SJCRH30 (cell line): ENCODE measurements around the gene BRMS1L. TPM values are rescaled to one million over a fixed set of nuclear protein-coding genes. Genes with fewer than 3 reads are reported as not detected.
"Not testable (repeated sequence)": the region's sequence is repeated elsewhere in the genome, so short reads cannot be mapped to it uniquely, and the experiment has no call there.

Experiments used
- DNase-seq, 2 experiments: peaks; one replicate each; pipeline ENCODE4 v3.0.0-alpha.2; 2015 to 2020
- H3K27ac ChIP-seq: fragments of 250-450 bp; sonication (Bioruptor Pico); 2 replicates; pipeline ENCODE4 v1.5.1; 2020; ENCODE audit warnings: mild to moderate bottlenecking, moderate library complexity
- H3K27me3 ChIP-seq: fragments of 250-450 bp; sonication (Bioruptor Pico); 2 replicates; pipeline ENCODE4 v1.5.1; 2020; ENCODE audit warnings: mild to moderate bottlenecking, moderate library complexity
- H3K36me3 ChIP-seq: fragments of 250-450 bp; sonication (Bioruptor Pico); 2 replicates; pipeline ENCODE4 v1.5.1; 2020; ENCODE audit warnings: mild to moderate bottlenecking, moderate library complexity
- H3K4me1 ChIP-seq: fragments of 250-450 bp; sonication (Bioruptor Pico); 2 replicates; pipeline ENCODE4 v1.5.1; 2020; ENCODE audit warnings: mild to moderate bottlenecking, moderate library complexity
- H3K4me3 ChIP-seq: fragments of 250-450 bp; sonication (Bioruptor Pico); 2 replicates; pipeline ENCODE4 v1.5.1; 2020; ENCODE audit warnings: mild to moderate bottlenecking, moderate library complexity
- H3K9me3 ChIP-seq: fragments of 250-450 bp; sonication (Bioruptor Pico); replicated peaks from 2 replicates; pipeline ENCODE4 v1.5.1; 2020; ENCODE audit warnings: mild to moderate bottlenecking, moderate library complexity
- total RNA-seq: library from RNA; depleted of rRNA; stranded (reverse); fragments of >200 nt; shearing (Covaris generic); gene quantifications from 2 replicates; pipeline ENCODE4 v1.2.3, GENCODE V29; 2014; rRNA removed

The BRMS1L gene, protein sequence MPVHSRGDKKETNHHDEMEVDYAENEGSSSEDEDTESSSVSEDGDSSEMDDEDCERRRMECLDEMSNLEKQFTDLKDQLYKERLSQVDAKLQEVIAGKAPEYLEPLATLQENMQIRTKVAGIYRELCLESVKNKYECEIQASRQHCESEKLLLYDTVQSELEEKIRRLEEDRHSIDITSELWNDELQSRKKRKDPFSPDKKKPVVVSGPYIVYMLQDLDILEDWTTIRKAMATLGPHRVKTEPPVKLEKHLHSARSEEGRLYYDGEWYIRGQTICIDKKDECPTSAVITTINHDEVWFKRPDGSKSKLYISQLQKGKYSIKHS
- total RNA-seq = 19.7 and 19.9 TPM in 2 replicates

DNA sequence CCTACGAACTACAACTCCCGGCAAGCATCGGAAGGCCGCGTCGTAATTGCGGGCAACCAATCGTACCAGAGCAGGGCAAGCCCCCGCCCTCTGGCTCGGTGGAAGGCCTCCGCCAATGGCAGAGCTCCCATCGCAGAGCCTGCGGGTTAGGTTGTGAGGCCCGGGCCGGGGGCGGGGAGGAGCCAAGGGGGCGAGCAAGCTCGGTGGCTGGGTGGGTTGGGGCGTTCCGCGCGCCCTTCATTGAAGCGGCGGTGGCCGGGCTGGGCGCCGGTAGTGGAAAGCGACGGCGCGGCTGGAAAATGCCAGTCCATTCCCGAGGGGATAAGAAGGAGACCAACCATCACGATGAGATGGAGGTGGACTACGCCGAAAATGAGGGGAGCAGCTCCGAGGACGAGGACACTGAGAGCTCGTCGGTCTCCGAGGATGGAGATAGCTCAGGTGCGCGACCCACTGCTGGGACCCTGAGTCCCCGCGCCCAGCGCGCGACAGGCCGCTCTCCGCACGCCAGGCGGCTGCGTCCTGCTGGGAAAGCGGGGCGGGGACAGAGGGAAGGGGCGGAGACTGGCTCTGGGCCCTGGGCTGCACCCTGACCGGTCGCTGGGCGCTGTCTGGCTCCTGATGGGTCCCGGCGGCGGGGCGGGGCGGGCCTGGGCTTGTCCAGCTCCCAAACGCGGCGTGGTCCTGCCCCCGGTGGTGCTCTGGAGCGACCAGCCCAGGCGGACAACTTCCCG is at the start of gene BRMS1L:
Gene BRMS1L, plus strand, starts transcription at position 121 of the 734 bp plus-strand sequence. Its CDS starts 179 bp downstream, at position 300.
- peak; percentile 99 for DNase-seq
- Histone ChIP-seq H3K36me3 (peaks cover 1% of the 10 kb centered on the region; the same call in 1 of the 2 replicates), H3K27me3 (no peaks in the 10 kb centered on the region), H3K9me3 (no peaks in the 10 kb centered on the region), H3K27ac (peak within 1 kb of the TSS; percentile 84), H3K4me3 (peak within 1 kb of the TSS; percentile 73), H3K4me1 (no peaks in the 10 kb centered on the region)

DNA sequence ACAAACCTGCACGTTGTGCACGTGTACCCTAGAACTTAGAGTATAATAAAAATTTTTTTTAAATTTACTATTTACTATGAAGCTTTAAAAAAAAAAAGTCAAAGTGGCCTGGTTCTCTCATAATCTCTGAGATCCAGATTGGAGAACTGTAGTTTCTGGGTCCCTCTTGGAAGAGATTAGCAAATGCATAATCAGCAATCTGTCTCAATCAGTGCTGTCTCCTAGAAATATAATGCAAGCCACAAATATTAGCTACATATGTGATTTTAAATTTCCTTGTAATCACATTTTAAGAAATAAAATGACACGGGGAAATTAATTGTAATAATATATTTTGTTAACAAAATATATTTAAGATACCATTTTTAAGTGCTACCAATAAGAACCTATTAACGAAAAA is 49.3 kb upstream of the BRMS1L start:
- Histone ChIP-seq H3K27me3 (no peaks in the 10 kb centered on the region), H3K4me3 (no peak overlapping the region), H3K27ac (no peak overlapping the region), H3K4me1 (no peaks in the 10 kb centered on the region), H3K9me3 (no peaks in the 10 kb centered on the region; the same call in 1 of the 2 replicates), H3K36me3 (no peaks in the 10 kb centered on the region)
- no peak for DNase-seq

DNA sequence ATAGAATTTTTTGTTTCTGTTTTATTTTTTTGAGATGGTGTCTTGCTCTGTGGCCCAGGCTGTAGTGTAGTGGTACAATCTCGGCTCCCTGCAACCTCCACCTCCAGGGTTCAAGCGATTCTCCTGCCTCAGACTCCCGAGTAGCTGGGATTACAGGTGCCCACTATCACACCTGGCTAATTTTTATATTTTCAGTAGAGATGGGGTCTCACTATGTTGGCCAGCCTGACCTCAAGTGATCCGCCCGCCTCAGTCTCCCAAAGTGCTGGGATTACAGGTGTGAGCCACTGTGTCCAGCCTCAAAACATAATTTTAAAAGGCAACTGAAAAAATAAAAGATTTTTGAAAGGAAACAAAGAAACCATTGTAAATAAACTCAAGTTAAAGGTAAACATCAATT is 48.6 kb upstream of the BRMS1L start:
- H3K9me3 ChIP-seq, DNase-seq, H3K4me3 ChIP-seq, H3K27me3 ChIP-seq, H3K4me1 ChIP-seq, H3K27ac ChIP-seq, H3K36me3 ChIP-seq: not testable (repeated sequence)

DNA sequence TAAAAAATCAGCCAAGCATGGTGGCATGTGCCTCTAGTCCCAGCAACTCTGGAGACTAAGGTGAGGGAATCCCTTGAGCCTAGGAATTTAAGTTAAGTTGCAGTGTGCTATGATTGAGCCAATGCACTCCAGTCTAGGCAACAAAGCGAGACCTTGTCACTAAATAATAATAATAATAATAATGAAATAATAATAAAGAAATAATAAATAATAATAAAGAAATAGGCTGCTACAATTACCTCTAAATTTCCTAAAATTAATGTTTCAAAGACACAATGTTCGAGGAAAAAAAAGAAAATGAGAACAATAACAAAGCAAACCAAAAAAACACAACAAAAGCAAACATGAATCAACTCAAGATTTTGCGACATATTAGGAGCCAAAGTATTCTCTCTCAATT is 46.8 kb upstream of the BRMS1L start:
- Histone ChIP-seq H3K27ac (no peak overlapping the region), H3K9me3 (no peaks in the 10 kb centered on the region; the same call in 1 of the 2 replicates), H3K4me1 (no peaks in the 10 kb centered on the region), H3K36me3 (no peaks in the 10 kb centered on the region), H3K4me3 (no peak overlapping the region), H3K27me3 (no peaks in the 10 kb centered on the region)
- no peak for DNase-seq

DNA sequence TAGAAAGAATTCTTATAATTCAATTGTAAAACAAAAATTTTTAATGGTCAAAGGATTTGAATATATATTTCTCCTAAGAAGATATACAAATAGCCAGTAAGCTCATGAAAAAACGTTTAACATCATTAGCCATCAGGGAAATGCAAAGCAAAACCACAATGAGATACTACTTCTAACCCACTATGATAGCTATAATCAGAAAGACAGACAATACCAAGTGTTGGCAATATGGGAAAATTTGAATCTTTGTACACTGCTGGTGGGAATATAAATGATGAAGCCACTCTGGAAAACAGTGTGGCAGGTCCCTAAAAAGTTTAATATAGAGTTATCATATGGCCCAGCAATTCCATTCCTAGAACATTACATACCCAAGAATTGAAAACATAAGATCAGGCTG is 42.4 kb upstream of the BRMS1L start:
- Histone ChIP-seq H3K36me3 (no peaks in the 10 kb centered on the region), H3K4me1 (no peaks in the 10 kb centered on the region), H3K9me3 (no peaks in the 10 kb centered on the region; the same call in 1 of the 2 replicates), H3K27me3 (no peaks in the 10 kb centered on the region), H3K27ac (no peak overlapping the region), H3K4me3 (no peak overlapping the region)
- no peak for DNase-seq

DNA sequence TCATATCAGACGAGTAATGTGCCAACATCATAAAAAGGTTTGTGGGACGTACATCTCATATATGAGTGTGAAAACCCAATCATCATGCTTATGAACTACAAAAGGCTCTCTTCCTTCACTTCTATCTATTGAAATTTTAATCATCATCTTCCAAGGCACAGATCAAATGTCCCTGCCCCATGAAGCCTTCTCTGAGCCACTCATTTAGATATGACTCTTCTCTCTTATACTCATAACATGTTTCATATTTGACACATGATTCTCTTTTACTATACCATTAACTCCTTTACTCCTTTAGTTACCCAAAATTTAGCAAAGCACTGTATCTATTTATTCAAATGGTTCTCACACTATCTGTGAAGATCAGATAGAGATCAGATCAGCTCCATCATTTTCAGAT is 39.3 kb upstream of the BRMS1L start:
- Histone ChIP-seq H3K27ac (no peak overlapping the region), H3K9me3 (no peaks in the 10 kb centered on the region), H3K4me1 (no peaks in the 10 kb centered on the region), H3K27me3 (no peaks in the 10 kb centered on the region), H3K36me3 (no peaks in the 10 kb centered on the region), H3K4me3 (no peak overlapping the region)
- no peak for DNase-seq

DNA sequence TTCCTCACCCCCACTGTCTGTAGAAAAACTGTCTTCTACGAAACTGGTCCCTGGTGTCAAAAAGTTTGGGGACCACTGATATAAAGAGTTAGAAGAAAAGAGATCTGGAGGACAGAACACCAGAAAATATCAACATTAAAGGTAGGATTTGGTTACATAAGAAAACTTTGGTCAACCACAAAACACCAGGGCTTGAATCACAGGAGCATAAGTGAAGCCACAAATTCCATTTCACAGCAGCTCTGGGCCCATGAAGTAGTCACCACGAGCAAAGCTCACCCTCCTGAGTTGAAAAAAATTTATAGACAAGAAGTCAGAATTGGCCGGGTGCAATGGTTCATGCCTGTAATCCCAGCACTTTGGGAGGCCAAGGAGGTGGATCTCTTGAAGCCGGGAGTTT is 36.5 kb upstream of the BRMS1L start:
- H3K9me3 ChIP-seq = no peaks in the 10 kb centered on the region
- H3K4me1 ChIP-seq = no peaks in the 10 kb centered on the region
- no peaks in the 10 kb centered on the region for H3K27me3 ChIP-seq
- H3K27ac ChIP-seq = no peak overlapping the region
- H3K36me3 ChIP-seq = no peaks in the 10 kb centered on the region
- DNase-seq = no peak
- no peak overlapping the region for H3K4me3 ChIP-seq

DNA sequence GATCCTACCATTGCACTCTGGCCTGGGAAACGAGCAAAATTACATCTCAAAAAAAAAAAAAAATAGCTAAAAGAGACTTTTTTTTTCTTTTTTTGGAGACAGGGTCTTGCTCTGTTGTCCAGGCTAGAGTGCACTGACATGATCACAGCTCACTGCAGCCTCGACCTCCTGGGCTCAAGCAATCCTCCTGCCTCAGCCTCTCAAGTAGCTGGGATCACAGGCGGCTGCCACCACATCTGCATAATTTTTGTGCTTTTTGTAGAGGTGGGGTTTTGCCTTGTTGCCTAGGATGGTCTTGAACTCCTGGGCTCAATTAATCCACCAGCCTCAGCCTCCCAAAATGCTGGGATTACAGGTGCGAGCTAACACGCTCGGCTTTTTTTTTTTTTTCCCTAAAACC is 28.3 kb upstream of the BRMS1L start:
- Histone ChIP-seq H3K27me3 (no peaks in the 10 kb centered on the region), H3K36me3 (0 out of 2 replicates have a peak, but pooled peaks cover 2% of the 10 kb centered on the region), H3K9me3 (no peaks in the 10 kb centered on the region), H3K27ac (no peak overlapping the region), H3K4me1 (no peaks in the 10 kb centered on the region), H3K4me3 (no peak overlapping the region)
- no peak for DNase-seq

DNA sequence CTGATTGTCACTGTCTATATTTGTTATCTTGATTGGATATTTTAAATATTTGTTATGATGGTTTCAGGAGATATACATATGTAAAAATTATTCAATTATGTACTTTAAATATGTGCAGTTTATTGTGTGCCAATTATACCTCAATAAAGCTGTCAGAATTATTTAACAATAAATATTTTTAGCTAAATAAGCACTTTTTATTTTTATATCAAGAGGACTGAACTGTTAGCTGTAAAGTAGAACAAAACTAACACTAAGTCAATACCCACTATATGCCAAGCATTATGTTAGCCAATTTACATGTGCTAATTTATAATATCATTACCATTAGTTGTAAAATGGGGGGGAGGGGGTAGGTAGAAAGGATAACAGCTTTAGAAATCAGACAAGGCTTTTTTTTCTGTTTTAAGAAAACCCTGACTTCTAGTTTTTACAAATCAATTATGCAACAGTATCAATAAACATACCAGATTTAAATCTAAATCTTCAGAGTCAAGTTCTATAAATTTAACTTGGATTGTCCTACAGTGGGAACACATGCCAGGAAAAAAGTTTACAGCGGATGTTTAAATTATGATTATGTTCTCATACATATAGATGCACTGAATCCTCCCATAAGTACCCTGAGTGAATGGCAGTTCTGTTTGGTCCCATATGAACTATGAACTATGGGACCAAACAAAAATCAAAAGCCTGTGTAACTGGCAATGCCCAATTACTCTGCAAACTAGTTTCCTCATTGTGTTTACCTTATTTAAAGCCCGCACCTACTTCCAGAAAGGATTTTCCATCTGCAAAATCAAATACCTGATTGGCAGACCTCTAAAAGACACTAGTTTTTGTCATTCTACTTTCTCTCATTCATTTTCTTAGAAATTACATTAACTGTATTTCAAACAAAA is 19.9 kb upstream of the BRMS1L start:
- Histone ChIP-seq H3K4me3 (no peak overlapping the region), H3K9me3 (no peaks in the 10 kb centered on the region), H3K4me1 (peaks cover 6% of the 10 kb centered on the region; the same call in 1 of the 2 replicates), H3K27me3 (no peaks in the 10 kb centered on the region), H3K36me3 (0 out of 2 replicates have a peak, but pooled peaks cover 2% of the 10 kb centered on the region), H3K27ac (no peak overlapping the region)
- no peak for DNase-seq

DNA sequence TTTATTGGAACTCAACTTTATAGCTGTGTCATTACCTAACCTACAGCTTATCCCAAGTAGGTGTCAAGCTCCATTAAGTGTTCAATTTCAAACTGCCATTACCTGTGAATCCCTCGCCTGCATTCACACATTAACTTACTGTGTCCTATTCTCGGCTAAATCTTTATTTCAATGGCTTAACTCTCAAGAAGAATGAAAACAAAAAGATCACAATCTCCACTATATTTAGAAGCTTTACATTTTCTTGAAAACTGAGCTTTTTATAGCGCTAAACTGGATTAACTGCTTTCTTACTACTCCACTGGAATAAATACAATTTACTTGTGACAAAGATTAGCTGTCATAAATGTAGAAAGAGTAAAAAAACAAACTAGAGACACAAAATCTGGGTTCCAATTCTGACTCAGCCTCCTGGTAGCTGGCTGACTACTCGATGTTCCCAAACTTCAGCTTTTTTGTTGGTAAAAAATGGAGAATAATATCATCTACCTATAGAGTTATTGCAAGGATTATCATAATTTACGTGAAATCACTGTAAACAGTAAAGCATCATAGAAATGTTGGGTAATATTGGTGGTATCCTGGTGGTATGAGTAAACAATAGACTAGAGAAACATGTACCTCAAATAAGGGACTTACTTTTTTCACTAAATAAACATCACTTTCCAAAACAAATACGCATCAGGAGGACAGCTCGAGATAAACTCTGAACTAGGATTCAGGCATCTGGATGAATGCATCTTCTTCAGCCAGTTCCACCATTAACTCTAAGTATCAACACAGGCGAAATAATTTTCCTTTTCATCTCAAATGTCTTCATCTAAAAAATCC is 18.8 kb upstream of the BRMS1L start:
- no peaks in the 10 kb centered on the region for H3K36me3 ChIP-seq
- H3K27ac ChIP-seq = no peak overlapping the region
- no peaks in the 10 kb centered on the region for H3K27me3 ChIP-seq
- peak overlapping the region; percentile 82 for H3K4me3 ChIP-seq
- peaks cover 6% of the 10 kb centered on the region; the same call in 1 of the 2 replicates for H3K4me1 ChIP-seq
- H3K9me3 ChIP-seq = no peaks in the 10 kb centered on the region
- no peak for DNase-seq

DNA sequence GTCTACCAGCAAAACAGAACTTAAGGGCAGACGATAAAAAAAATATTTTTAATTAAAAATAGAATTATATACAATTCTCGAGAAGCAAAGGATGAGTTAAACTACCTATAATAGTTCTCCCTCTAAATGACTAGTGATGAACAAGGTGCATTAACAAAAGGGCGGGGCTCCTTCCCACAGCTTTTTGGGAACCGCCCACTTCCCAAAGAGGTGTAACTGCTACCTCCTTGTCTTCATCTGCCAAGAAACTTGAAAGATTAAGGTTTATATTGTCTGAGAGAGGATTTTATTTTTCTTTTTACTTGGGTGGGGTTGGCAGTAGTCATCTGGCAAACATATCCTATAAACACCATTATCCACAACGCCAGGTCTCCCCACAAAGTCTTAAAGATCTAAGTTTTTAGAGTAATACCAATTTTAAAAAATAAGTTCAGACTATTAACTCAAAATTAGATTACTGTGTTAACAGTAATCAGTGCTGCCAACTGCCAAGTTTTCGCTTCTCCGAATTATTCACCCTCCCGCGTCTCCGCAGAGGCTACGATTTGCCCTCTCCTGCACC is 18.0 kb upstream of the BRMS1L start:
- Histone ChIP-seq H3K27ac (peak overlapping the region; percentile 50), H3K27me3 (no peaks in the 10 kb centered on the region), H3K36me3 (no peaks in the 10 kb centered on the region), H3K4me1 (peaks cover 6% of the 10 kb centered on the region; the same call in 1 of the 2 replicates), H3K4me3 (peak overlapping the region; percentile 82), H3K9me3 (no peaks in the 10 kb centered on the region)
- peak in 1 of 2 experiments; percentile 34 for DNase-seq

DNA sequence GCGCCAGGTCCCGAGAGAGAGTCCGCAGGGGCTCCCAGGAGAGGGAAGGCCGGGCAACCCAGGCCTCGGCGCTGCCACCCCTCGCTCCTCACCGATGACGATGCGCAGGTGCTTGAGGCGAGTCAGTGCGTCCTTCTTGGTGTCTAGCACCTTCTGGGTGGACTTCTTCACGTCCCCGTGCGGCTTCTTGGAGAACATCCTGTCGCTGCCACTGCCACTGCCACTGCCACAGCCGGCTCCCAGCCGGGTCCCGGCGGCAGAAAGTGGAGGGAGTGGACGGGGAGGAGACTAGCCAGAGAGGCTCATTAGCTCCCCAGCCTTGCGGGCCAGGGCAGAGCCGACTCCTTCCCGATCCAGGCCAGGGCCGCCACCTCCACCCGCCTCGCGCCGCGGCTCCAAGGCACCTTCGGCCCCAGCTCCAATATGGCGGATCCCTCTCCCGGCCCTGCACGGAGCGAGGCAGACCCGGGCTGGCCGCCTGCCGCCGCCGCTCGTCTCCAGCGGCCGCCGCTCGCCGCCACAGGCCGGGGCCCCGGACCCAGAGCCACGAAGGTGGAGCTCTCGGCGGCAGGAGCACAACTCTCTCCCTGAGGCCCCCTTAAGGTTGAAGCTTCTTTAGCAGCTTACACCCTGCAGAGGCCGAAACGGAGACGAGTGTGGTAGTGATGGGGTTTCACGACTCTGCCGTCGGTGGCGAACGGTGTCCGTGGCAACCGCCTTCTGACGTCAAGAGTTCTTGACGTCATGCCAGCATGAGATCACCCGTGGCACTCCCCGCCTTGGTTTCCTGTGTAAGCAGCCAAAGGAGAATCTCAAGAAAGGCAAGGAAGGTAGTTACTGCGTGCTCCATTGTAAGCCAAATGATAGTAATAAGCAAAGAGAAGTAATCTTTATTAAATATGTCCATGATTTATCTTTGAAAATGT is 17.2 kb upstream of the BRMS1L start, which contains the start of gene RALGAPA1:
Gene RALGAPA1, minus strand, starts transcription at position 658 of the 926 bp plus-strand sequence. Its CDS starts 460 bp downstream, at position 198.
- H3K4me3 ChIP-seq = peak within 1 kb of the TSS; percentile 82
- H3K4me1 ChIP-seq, H3K9me3 ChIP-seq, H3K27me3 ChIP-seq, H3K36me3 ChIP-seq: not testable (repeated sequence)
- H3K27ac ChIP-seq = peak within 1 kb of the TSS; percentile 50
- DNase-seq = peak; percentile 95 to 97

DNA sequence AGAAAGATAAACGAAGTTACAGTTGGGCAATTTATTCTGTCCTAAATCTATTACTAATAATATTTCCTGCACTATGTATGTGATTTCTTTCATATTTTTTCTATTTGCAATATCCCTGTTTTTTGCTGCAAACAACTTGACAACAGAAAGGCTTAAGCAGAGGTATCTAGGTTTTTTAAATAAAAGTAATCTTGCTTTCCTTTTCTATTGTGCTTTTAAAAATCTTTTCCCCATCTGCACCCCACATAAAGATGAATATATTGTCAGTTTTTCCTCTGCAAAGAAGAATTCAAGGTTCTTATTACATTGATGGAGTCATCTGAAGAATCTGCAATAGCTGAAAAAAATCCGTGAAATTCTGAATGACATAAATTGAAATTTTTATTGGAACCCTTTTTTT is 16.5 kb upstream of the BRMS1L start:
- H3K36me3 ChIP-seq = no peaks in the 10 kb centered on the region
- H3K4me3 ChIP-seq = peak overlapping the region; percentile 82
- H3K9me3 ChIP-seq = no peaks in the 10 kb centered on the region
- DNase-seq = no peak
- no peaks in the 10 kb centered on the region for H3K27me3 ChIP-seq
- peaks cover 6% of the 10 kb centered on the region; the same call in 1 of the 2 replicates for H3K4me1 ChIP-seq
- no peak overlapping the region for H3K27ac ChIP-seq
